ENCODE measurements around the gene DSG4.

- no peak for TF ChIP-seq EZH2phosphoT487 (IDR thresholded peaks at IDR 0.05; ENCODE audit: low read length)
- no peak for TF ChIP-seq CTCF (IDR thresholded peaks at IDR 0.05; ENCODE audit: low read length)
- TF ChIP-seq EZH2 (optimal IDR thresholded peaks at IDR 0.05; ENCODE audit: low read depth, low read length) = no peak
Measured at GRCh38 chr18:31398191-31398590, 21.6 kb downstream of the DSG4 start.
